GM18508 (cell line): ENCODE data around the gene FCN3.

Source experiments
- ATAC-seq: cut with Tn5 transposase; IDR thresholded peaks from one replicate; pipeline ENCODE4 v1.9.1; 2021; ENCODE audit warnings: moderate number of reproducible peaks; ENCODE audit not compliant: insufficient read depth, unreplicated experiment

The FCN3 gene

DNA sequence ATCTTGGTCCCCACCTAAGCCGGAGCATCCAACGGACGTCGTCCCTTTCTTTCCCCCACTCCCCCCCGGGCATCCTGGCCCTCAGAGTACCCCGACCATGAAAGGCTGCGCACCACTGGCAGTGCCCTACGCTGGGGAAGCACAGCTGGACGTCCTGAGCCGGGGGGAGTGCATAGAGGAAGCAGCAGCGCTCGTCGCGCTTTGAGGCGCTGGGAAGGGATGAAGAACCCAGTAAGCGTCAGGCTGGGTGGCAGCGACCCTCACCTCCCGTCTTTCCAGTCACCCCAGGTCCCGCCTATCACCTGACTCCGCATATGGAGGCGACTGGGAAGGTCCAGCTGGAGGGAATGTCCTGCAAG lies 13.6 kb downstream of the FCN3 start:
- ATAC-seq, result no peak

DNA sequence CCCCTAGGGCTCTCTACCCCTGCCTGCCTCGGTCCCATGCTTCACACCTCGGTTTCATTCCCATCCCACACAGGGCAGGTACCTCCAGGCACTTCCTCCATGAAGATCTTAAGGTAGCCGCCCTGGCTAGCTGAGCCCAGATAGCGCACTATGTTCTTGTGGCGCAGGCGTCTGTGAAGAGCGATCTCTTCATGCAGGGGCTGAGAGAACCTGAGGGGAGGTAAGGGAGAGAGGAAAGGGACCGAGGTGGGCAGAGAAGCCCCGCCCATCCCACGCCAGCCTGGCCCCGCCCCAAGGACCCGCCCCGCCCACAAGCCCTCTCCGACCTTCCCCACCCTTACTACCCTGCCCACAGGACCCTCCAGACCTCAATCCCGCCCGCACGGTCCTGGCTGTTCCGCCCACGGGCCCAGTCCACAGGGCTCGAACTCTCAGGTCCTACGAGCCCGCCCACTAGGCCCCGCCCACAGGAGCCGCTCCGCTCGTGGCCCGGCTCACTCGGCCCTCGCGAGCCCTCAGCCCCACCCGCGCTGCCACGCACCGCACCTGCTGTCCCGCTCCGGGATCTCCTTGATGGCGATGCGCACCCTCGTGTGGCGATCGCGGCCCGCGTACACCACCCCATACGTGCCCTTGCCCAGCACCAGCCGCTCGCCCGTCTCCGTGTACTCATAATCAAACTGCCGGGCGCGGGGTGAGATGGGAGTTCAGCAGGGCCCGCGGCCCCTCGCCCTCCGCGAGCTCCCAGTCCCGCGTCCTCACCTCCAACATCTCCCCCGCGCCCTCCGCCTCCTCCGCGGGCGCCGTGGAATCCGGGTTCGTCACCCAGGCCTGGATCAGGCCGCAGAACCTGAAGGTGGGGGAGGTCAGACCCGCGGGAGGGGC lies 14.2 kb downstream of the FCN3 start:
- ATAC-seq, result no peak

DNA sequence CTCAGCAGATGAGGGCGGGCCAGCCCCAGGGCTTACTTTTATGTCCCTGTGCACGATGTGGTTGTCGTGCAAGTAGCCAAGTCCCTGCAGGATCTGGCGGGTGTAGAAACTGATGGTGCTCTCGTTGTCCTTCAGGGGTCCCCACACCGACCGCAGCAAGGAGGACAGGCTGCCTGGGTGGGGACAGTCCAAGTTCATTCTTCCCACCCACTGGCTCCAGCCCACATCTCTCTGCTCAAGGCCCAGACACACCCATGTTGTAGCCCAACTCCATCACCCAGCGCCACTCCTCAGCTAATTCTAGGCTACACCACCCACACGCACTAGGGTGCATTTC lies 14.8 kb downstream of the FCN3 start:
- ATAC-seq, result no peak

DNA sequence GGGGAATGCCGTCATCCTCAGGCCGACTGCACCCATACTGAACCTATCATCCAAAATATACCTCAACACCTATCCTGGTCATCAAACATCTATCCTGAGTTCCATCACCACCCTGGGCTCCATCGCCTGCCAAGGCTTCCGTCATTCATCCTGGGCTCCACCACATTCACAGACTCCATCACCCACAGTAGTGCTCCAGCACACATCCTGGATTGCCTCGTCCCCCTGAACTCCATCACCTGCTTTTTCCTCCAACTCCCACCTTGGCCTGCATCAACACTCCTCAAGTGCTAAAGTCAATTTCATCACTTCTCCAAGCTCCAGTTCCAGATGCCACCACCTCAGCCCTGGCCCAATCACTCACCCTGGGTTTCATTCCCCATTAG lies 15.7 kb downstream of the FCN3 start:
- no peak for ATAC-seq

DNA sequence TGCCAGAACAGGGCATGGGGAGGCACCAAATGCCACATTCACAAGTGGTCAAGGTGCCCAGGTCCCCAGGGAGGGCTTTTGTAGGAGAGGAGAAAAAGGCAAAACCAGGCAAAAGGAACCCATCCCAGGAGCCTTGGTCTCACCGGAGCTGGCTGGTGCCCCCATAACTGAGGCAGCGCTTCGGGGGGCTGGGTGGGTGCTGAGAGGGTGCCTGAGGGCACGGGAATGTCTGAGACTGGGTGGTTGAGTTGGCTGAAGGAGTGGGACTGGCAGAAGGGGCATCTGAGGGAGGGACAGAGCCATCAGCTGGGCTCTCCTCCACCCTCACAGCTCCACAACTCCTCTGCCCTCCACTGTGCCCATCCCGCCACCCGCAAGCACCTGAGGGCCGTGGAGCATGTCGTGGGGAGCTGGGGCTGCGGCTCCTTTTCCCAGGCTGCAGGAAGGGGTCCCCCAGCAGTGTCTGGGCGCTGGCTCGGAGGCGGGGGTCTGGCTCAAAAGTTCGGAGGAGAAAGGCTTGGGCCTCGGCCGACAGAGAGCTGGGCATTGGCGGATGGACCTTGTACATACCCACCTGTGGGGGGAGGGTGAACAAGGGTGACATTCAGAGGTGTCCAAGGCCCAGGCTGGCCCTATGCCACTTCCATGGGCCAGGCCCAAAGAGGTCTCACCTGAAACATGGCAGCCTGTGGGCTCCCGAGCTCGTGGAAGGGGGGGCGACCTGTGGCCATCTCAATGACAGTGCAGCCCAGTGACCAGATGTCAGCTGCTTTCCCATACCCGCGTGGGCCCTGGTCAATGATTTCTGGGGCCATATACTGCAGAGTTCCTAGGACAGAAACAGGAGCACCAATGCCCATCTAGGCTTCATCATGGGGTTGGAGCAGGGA lies 16.3 kb downstream of the FCN3 start:
- ATAC-seq, result no peak

DNA sequence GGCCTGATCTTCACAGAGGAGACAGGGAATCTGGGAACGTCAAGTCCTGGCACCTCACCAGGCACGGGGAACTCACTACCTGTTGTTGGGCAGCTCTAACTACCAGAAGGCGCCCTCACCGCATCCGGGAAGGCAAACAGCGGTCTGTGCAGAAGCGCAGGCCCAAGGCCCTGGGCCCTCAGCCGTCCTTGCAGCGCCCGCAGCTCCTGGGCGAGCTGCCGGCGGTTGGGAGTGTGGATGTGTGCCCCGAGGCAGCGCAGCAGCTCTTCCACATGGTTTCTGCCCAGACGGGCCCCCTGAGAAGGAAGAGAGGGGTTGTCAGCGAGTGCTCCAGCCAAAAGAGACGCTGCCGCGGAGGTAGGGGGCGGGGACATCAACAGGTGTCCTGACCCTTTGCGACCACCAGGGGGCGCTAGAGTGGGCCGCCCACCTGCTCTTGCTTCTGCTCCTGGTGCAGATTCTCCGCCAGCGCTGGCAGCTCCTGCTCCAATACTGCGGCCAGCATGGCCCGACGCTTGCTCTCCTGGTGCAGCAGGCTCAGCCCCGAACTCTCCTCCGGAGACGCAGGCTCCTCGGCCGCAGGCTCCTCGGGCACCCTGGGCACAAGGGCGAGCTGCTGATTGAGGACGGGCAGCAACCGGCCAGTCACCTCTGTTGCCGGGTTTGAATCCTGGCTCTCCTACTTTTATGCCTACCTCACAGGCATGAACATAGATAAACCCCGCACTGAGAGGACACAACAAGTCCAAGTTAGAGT lies 17.2 kb downstream of the FCN3 start:
- ATAC-seq, result no peak

DNA sequence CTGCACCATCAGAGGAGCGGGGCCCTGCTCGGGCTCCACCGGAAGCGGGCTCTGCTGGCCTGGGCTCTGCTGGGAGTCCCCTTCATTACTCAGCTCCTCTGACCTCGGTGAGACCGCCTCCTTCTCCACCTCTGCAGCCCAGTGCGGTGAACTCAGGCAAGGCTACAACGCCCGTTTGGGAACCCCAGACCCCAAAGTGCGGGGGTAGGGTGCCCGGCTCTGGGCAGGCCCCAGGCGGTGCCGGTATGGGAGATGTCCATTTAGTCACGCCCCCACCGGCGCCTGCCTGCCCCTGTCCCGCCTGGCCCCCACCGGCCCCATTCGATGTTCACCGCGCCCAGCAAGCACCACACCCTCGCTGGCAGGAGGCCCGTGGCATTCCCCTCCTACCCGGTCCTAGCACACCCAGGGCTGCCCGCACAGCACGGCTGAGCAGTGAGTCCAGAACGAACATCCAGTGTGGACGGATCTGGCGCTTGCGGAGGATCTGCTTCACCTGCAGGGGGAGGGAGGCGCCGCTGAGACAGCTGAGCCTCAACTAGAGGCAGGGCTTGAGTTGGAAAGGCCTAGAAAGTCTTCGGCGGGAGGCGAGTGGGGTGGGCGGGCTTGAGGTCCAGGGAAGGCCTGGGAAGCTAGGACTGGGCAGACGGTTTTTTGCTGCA lies 17.9 kb downstream of the FCN3 start:
- no peak for ATAC-seq

DNA sequence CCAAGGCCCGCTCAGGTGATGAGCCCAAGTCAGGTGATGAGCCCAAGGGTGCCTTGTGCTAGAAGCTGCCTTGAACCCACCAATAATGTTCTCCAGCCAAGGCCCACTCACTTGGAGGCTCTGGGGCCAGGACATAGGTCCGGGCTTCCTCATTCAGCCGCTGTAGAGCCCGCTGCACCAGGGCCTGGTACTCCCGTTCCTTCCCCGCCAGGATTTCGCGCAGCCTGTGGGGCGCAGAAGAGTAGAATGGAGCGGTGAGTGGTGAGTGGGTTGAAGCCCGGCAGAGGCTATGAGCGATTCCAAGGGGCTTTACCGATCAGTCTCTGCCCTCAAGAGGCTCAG lies 18.4 kb downstream of the FCN3 start:
- ATAC-seq, result no peak

DNA sequence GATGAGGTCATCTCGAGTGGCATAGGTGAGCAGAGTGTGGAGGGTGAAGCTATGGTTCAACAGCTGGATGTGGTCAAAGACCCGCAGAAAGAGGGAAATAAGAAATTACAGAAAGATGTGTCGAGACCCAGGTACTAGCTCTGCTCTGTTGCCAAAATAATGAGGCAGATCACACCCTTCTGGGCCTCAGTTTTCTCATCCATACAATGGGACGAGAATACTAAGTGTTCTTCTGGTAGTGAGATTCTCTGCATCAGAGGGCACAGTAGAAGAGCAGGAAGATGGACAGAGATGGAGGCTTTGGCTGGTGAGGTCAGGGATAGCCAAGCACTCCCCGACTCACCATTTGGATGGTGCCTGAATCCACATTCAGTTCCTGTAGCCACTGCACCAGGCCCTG lies 18.9 kb downstream of the FCN3 start:
- no peak for ATAC-seq

DNA sequence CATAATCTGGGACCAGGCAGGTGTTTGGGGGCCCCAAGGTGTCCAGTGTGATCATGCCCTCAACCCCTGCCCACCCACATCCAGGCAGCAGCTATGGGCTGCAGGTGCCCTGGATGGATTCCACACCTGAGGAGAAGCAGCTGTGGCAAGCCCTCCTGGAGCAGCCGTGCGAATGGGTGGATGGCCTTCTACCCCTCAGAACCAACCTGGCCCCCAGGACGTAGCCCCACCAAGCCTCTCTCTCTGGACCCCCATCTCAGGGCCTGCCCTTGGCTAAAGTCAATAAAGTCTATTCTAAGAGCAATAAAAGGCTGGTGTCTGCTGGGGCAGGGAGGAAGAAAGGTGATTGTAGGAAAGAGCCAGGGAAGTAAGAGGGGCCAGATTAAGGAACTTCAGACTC lies 21.0 kb downstream of the FCN3 start:
- no peak for ATAC-seq

DNA sequence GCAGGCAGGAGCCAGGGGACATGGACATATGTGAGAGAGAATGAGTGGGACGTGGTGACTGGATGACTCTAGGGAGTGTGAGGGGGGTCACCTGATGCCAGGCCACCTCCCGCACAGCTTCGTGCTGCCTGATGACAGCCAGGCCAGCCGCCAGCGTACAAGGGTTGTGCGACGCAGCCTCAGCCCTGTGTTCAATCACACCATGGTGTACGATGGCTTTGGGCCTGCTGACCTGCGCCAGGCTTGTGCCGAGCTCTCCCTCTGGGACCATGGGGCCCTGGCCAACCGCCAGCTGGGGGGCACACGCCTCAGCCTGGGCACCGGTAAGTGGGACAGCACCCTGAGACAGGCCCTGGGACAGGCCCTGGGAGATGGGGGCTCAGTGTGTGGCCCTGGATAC lies 21.5 kb downstream of the FCN3 start:
- ATAC-seq, result no peak

DNA sequence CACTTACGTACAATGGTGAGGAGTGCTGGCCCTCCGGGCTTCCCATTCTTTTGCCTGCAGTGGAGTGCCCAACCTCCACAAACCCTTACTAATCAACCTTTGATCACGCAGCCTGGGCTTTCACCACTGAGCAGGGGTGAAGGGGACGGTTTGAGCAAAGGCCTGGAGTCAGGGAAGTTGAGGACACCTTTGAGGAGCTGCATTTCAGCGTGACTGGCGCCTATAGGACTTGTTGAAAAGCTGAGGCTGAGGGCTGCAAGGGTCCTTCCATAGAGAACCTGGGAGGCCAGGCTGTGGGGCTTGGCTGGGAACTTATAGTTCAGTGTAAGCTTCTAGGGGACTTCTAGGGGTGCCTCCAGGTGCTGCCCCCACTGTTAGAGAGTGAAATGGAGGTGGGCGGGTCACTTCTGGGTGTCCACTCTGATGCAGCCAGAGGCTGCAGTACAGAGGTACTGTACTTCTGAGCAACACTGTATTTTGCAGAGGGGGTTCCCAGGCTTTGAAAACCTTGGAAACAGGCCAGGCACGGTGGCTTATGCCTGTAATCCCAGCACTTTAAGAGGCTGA lies 23.0 kb downstream of the FCN3 start:
- no peak for ATAC-seq

DNA sequence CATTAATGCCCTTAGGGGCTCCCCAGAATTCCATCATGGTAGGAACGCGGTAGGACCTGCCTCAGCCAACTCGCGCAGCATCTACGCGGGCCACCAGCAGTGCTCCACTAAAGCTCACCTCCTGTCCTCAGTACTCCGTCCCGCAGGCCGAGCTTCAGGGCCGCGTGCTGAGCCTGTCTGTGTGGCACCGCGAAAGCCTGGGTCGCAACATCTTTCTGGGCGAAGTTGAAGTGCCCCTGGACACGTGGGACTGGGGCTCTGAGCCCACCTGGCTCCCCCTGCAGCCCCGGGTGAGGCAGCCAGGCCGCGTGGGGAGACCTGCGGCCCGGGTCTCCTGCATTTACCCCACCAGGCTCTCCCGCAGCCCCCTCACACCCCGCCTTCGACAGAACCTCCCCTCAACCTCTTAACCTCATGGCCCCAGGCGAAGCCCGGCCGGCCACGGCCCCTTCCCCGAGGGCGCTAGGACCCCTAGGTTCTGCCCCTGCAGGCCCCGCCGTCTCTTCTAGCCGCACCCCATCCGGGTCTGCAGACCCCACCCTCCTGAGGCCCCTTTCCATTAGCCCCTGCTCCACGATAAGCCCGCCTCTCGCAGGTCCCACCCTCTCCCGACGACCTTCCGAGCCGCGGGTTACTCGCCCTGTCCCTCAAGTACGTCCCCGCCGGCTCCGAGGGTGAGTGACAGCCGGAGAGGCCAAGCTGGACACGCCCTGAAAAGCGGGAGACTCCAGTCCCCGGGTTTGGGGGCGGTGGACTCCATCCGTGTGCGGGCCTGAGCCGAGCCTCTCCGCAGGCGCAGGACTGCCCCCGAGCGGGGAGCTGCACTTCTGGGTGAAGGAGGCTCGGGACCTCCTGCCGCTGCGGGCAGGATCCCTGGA lies 23.7 kb downstream of the FCN3 start:
- no peak for ATAC-seq

DNA sequence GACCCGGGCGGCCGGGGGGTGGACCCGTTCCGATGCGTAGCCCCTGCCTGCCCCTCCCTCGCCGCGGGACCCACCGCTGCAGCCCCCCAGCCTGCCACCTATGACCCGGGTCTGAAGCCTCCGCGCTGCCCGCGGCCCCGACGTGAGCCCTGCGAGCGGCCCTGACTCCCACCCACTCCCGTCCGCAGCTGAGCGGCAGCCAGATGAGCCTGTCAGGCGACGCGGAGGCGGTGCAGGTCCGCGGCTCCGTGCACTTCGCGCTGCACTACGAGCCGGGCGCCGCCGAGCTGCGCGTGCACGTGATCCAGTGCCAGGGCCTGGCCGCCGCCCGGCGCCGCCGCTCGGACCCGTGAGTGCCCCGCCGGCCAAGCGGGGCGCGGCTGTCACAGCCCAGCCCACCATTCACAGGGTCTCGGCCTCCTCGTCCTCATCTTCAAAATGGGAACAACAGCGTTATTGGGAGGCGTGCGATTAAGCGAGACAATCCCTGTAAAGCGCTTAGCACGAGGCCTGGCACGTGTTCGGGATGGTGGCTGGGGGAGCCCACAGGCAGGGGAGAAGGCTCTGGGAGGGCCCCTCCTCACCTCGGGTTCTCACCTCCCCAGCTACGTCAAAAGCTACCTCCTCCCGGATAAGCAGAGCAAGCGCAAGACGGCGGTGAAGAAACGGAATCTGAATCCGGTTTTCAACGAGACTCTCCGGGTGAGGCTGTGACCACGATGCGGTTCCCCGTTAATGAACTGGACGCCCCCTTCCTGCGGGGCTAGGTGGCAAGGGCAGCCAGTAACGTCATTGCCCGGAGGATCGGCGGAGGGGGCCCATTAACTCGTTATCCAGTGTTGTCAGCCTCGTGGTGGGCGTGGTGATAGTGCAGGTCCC lies 24.6 kb downstream of the FCN3 start:
- ATAC-seq, result no peak

DNA sequence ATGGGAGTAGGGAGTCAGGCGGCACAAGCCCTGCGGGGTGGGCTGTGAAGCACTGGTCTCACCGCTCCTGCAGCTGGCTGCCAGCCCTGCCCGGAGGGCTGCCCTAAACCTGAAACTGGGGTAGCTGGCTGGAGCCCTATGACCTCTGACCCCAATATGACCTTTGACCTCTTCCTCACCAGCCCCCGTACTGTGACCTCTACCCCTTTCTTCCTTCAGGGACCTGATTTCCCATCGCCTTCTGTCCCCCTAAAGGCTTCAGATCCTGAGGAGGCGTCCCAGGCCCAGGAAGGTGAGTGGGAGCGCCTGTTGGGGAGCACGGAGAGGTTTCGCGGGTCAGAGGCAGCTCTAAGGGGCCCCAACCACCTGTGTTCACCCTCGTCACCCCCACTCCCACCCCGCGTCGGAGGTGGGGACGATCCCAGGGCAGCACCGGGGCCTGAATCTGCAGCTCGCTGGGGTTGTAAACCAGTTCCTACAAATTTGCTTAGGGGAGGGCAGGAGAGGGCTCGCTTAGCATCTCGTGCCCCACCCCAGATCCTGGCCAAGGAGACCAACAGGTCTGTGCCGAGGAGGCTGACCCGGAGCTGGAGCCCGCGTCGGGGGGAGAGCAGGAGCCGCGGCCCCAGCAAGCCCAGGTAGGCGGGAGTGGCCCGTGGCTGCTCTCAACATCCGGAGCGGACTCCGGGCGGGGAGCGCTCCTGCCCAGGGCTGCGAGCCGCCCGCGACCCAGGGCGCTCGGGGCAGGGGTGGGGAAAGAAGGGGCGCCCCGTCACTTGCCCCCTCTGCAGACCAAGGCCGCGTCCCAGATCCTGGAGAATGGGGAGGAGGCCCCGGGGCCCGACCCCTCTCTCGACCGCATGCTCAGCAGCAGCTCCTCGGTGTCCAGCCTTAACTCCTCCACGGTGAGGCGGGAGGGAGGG lies 25.5 kb downstream of the FCN3 start:
- no peak for ATAC-seq

DNA sequence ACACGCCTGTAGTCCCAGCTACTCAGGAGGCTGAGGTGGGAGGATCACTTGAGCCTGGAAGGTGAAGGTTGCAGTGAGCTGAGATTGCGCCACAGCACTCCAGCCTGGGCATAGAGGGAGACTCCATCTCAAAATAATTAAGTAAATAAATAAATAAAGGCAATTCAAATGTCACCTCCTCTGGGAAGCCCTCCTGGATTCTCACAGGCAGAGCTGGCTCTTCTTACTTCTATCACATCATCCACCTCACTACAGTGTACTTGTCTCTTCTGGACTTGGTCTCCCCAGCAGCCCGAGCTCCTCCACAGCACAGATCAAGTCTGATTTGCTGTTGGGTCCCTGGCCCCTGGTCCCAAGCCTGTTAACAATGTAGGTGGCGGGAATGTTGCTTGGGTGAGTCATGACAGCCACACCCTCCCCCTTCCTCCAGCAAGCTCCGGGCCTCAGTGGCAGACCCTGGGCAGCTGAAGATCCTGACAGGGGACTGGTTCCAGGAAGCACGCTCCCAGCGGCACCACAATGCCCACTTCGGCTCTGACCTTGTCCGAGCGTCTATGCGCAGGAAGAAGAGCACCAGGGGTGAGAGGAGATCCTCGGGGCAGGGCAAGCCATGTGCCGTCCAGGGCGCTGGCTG lies 27.5 kb downstream of the FCN3 start:
- no peak for ATAC-seq

DNA sequence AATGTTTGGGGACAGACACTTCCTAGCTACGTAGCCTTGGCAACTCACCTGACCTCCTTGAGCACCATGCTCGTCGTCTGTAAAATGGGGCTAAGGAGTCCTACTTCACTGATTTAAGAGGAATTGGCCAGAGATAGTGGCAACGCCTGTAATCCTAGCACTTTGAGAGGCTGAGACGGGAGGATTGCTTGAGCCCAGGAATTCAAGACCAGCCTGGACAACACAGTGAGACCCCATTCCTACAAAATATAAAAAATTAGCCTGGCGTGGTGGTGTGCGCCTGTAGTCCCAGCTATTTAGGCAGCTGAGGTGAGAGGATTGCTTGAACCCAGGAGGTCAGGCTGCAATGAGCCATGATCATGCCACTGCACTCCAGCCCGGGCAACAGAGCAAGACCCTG lies 28.3 kb downstream of the FCN3 start:
- no peak for ATAC-seq
